ENCODE data around the gene PEX19.

- TF ChIP-seq CTCF (IDR thresholded peaks at IDR 0.05) = no peak
- no peak for TF ChIP-seq POLR2A (IDR thresholded peaks at IDR 0.05)
Measured at GRCh38 chr1:160236806-160237205, 48.1 kb downstream of the PEX19 start.
